ENCODE data around the gene LRRFIP2. TPM values are rescaled to one million over a fixed set of nuclear protein-coding genes. Genes with fewer than 3 reads are reported as not detected.

The LRRFIP2 gene
- polyA plus RNA-seq, 1 experiment: 43.9 TPM

DNA sequence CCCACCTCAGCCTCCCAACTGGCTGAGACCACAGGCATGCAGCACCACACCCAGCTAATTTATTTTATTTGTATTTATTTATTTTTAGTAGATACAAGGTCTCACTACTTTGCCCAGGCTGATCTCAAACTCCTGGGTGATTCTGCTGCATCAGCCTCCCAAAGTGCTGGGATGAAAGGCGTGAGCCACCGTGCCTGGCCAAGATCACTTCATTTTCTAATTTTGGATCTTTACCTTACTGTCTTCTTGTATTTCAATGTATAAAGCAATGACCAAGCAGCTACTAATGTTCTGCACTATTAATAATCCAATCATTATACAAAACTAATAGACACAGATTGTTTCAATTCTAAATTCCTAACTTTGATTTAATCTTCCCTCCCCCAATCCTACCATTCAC lies 56.2 kb downstream of the LRRFIP2 start:
- Histone ChIP-seq H3K27me3 (ENCODE audit: control insufficient read depth, insufficient read depth, low read length) (no peaks in the 10 kb centered on the region), H3K36me3 (ENCODE audit: control insufficient read depth, insufficient read depth, low read length) (no peaks in the 10 kb centered on the region), H3K4me3 (ENCODE audit: low read depth, low read length) (no peak overlapping the region)
- ChIA-PET CTCF (no interaction called here), POLR2A (no interaction called here)
- no peak for DNase-seq (ENCODE audit: low read depth)
- TF ChIP-seq, protein P1, sequence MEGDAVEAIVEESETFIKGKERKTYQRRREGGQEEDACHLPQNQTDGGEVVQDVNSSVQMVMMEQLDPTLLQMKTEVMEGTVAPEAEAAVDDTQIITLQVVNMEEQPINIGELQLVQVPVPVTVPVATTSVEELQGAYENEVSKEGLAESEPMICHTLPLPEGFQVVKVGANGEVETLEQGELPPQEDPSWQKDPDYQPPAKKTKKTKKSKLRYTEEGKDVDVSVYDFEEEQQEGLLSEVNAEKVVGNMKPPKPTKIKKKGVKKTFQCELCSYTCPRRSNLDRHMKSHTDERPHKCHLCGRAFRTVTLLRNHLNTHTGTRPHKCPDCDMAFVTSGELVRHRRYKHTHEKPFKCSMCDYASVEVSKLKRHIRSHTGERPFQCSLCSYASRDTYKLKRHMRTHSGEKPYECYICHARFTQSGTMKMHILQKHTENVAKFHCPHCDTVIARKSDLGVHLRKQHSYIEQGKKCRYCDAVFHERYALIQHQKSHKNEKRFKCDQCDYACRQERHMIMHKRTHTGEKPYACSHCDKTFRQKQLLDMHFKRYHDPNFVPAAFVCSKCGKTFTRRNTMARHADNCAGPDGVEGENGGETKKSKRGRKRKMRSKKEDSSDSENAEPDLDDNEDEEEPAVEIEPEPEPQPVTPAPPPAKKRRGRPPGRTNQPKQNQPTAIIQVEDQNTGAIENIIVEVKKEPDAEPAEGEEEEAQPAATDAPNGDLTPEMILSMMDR (IDR thresholded peaks at IDR 0.05; ENCODE audit: insufficient read depth, low read depth, low read length): no peak

DNA sequence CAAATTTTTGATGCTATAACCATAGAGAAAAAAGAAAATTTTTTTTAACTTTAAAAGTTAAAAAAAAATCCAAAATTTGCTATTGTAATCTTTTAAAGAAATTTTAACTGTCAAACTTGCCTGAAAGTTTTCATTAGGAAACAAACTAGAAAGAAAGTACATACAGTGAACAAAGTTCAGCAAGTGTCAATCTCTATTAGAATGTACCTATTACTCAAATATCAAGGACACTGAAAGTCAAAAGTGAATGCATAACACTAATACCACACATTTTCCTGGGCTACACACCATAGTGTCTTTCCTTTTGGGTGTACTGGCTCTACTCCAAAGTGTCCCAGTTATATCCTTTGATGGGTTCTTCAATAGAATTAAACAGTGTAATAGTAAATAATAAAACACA lies 56.8 kb downstream of the LRRFIP2 start:
- POLR2A ChIA-PET: no interaction called here
- Histone ChIP-seq H3K36me3 (ENCODE audit: control insufficient read depth, insufficient read depth, low read length) (no peaks in the 10 kb centered on the region), H3K27me3 (ENCODE audit: control insufficient read depth, insufficient read depth, low read length) (no peaks in the 10 kb centered on the region), H3K4me3 (ENCODE audit: low read depth, low read length) (no peak overlapping the region)
- no peak for DNase-seq (ENCODE audit: low read depth)
- TF ChIP-seq, protein P1 (IDR thresholded peaks at IDR 0.05; ENCODE audit: insufficient read depth, low read depth, low read length): no peak
- CTCF ChIA-PET: no interaction called here

- CTCF ChIA-PET: no interaction called here
- DNase-seq (ENCODE audit: low read depth): no peak
- POLR2A ChIA-PET: no interaction called here
Observed at GRCh38 chr3:37116998-37117397, 57.4 kb downstream of the LRRFIP2 start.

DNA sequence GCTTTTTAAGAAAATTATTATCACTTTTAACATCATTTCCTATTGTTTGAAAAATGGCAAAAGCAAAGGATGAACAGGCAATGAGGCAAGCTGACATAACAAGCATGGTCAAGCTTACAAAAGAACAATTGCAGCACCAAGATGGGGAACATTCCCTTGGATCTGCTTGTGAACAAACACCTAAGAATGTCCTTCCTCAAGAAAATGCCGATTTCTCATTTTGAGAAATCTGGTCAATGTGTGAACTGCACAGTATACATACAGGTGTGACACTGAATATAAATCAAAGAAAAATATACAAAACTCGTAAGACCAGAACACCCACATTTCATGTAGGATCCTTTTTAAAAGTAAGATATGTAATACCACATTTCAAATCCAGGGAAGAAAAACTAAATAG lies 58.9 kb downstream of the LRRFIP2 start:
- ChIA-PET POLR2A (no interaction called here), CTCF (interaction anchor here (0.6 to 1.1 kb wide), 3 partner anchors 9 to 96 kb away, joined by 3 read pairs; no protein-coding TSS in a partner anchor)
- TF ChIP-seq, protein P1 (IDR thresholded peaks at IDR 0.05; ENCODE audit: insufficient read depth, low read depth, low read length): no peak
- Histone ChIP-seq H3K36me3 (ENCODE audit: control insufficient read depth, insufficient read depth, low read length) (no peaks in the 10 kb centered on the region), H3K4me3 (ENCODE audit: low read depth, low read length) (no peak overlapping the region), H3K27me3 (ENCODE audit: control insufficient read depth, insufficient read depth, low read length) (no peaks in the 10 kb centered on the region)
- no peak for DNase-seq (ENCODE audit: low read depth)

More at GRCh38 chr3:37116998-37117397, 57.4 kb downstream of the LRRFIP2 start:
- Histone ChIP-seq H3K27me3 (ENCODE audit: control insufficient read depth, insufficient read depth, low read length) (no peaks in the 10 kb centered on the region), H3K4me3 (ENCODE audit: low read depth, low read length) (no peak overlapping the region), H3K36me3 (ENCODE audit: control insufficient read depth, insufficient read depth, low read length) (no peaks in the 10 kb centered on the region)
- TF ChIP-seq, protein P1 (IDR thresholded peaks at IDR 0.05; ENCODE audit: insufficient read depth, low read depth, low read length): no peak

DNA sequence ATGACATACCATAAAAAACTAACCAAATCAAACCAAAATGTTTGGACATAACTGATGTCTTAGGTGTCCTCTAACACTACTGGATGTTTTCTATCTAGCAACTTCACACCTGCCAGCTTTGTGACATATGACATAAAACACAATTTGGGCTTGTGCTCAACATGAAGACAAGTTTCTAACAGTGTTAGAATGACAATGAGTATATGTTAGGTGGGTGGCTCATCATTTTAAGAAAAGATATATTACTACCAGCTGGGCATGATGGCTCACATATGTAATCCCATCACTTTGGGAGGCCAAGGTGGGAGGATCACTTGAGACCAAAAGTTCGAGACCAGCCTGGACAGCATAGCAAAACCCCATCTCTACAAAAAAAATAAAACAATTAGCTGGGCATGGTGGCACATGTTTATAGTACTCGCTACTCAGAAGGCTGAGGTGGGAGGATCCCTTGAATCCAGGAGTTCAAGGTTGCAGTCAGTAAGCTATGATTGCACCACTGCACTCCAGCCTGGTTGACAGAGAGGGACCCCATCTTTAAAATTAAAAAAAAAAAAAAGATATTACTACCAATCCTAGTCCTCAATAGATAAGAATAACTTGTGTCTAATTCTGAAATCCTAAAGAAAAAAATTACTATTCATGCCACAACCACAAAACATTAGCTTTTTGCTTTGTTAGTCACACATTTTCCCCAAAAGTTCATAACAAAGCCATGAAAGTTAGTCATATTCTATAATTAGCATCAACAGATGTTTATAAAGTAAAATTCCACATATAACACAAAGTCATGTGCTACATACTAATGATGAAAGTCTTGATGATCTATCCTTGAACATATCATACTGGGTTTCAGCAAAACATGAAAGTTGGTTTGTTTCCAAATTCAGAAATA lies 59.9 kb downstream of the LRRFIP2 start:
- no peaks in the 10 kb centered on the region for H3K36me3 ChIP-seq (ENCODE audit: control insufficient read depth, insufficient read depth, low read length)
- TF ChIP-seq, protein P1 (IDR thresholded peaks at IDR 0.05; ENCODE audit: insufficient read depth, low read depth, low read length): no peak
- ChIA-PET CTCF (interaction anchor here (0.8 to 1.1 kb wide), 3 partner anchors 10 to 97 kb away, joined by 3 read pairs; no protein-coding TSS in a partner anchor), POLR2A (interaction anchor here (1.0 kb wide), 1 partner anchor 73 kb away, joined by 9 read pairs; no protein-coding TSS in a partner anchor)
- no peaks in the 10 kb centered on the region for H3K27me3 ChIP-seq (ENCODE audit: control insufficient read depth, insufficient read depth, low read length)
- DNase-seq (ENCODE audit: low read depth): peak; percentile 86
- no peak overlapping the region for H3K4me3 ChIP-seq (ENCODE audit: low read depth, low read length)

Data from BJ (cell line).